Breast epithelium (tissue), 3 donors: ENCODE data around the gene AATK.

Source experiments
- CTCF ChIP-seq, 3 donors: fragments of 450-650 bp; IDR thresholded peaks; one replicate each; pipeline ENCODE4 v1.5.1; 2016 to 2017; ENCODE audit warnings: antibody characterized with exemption in 3 of 3, mild to moderate bottlenecking in 3 of 3, moderate library complexity in 3 of 3
- POLR2AphosphoS5 ChIP-seq, 3 donors: sonication (generic); formaldehyde crosslinking; IDR thresholded peaks; one replicate each; pipeline ENCODE4 v1.6.1; 2017; ENCODE audit warnings: antibody characterized with exemption in 3 of 3

- TF ChIP-seq CTCF (IDR thresholded peaks at IDR 0.05) (no peak), POLR2AphosphoS5 (IDR thresholded peaks at IDR 0.05) (no peak)
Measured at GRCh38 chr17:81179220-81179619, 13.2 kb upstream of the AATK start.
